Measurements from ENCODE around the gene TXNDC5. TPM values are rescaled to one million over a fixed set of nuclear protein-coding genes. Genes with fewer than 3 reads are reported as not detected.
A peak's percentile ranks its signal among the peaks of the same experiment; 100 is the strongest.

The TXNDC5 gene
- total RNA-seq, 2 donors from 2014 or later: 18.0 to 42.5 TPM

- Histone ChIP-seq H3K9me3 (ENCODE audit: control insufficient read depth, low read length) (no peaks in the 10 kb centered on the region), H3K9ac (ENCODE audit: extremely low read depth, low read length, poor library complexity, severe bottlenecking) (no peak overlapping the region), H3K27ac (ENCODE audit: low read depth, low read length) (no peak overlapping the region), H3K36me3 (ENCODE audit: control insufficient read depth, insufficient read depth, low read length) (no peaks in the 10 kb centered on the region), H3K4me1 (ENCODE audit: control insufficient read depth, insufficient read depth, low read length) (no peaks in the 10 kb centered on the region), H3K4me3 (ENCODE audit: low read length) (no peak overlapping the region), H3K27me3 (ENCODE audit: control insufficient read depth, insufficient read depth, low read length, poor library complexity, severe bottlenecking) (peaks cover 93% of the 10 kb centered on the region)
- no peak overlapping the region for H3K27ac Mint-ChIP-seq
- TF ChIP-seq, protein P1, sequence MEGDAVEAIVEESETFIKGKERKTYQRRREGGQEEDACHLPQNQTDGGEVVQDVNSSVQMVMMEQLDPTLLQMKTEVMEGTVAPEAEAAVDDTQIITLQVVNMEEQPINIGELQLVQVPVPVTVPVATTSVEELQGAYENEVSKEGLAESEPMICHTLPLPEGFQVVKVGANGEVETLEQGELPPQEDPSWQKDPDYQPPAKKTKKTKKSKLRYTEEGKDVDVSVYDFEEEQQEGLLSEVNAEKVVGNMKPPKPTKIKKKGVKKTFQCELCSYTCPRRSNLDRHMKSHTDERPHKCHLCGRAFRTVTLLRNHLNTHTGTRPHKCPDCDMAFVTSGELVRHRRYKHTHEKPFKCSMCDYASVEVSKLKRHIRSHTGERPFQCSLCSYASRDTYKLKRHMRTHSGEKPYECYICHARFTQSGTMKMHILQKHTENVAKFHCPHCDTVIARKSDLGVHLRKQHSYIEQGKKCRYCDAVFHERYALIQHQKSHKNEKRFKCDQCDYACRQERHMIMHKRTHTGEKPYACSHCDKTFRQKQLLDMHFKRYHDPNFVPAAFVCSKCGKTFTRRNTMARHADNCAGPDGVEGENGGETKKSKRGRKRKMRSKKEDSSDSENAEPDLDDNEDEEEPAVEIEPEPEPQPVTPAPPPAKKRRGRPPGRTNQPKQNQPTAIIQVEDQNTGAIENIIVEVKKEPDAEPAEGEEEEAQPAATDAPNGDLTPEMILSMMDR (conservative IDR thresholded peaks at IDR 0.05): no peak
- H3K9me3 Mint-ChIP-seq: no peaks in the 10 kb centered on the region
- no peaks in the 10 kb centered on the region for H3K36me3 Mint-ChIP-seq (ENCODE audit: low read depth)
- peak; percentile 26 for DNase-seq
- no peak overlapping the region for H3K4me3 Mint-ChIP-seq
- no peaks in the 10 kb centered on the region for H3K4me1 Mint-ChIP-seq
- WGBS, 2 experiments (ENCODE audit: insufficient coverage in 1 of 2, insufficient read length in 1 of 2): 93 to 94% methylated on average over 11 of the region's 11 CpGs
- peaks cover 14% of the 10 kb centered on the region for H3K27me3 Mint-ChIP-seq (ENCODE audit: insufficient read depth)
Observed at GRCh38 chr6:7914991-7915789, 4.6 kb upstream of the TXNDC5 start.

DNA sequence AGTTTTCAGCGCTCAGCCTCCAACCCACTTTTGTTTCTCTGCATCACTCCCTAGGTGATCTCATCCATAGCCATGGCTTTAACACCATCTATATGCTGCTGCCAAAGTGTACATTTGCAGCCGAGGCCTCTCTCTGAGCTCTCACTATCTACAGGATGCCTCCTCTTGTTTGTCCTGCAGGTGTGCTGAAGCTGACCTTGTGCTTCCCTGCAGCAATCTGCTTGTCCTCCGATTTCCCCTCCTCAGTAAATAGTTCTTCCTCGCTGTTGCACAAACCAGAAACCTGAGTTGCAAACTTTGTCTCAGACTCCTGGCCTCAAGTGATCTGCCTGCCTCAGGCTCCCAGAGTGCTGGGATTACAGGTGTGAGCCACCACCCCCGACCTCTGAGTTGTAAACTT is 3.7 kb upstream of the TXNDC5 start:
- Histone ChIP-seq H3K9me3 (ENCODE audit: control insufficient read depth, low read length) (no peaks in the 10 kb centered on the region), H3K4me1 (ENCODE audit: control insufficient read depth, insufficient read depth, low read length) (no peaks in the 10 kb centered on the region), H3K36me3 (ENCODE audit: control insufficient read depth, insufficient read depth, low read length) (no peaks in the 10 kb centered on the region), H3K27ac (ENCODE audit: low read depth, low read length) (no peak overlapping the region), H3K9ac (ENCODE audit: extremely low read depth, low read length, poor library complexity, severe bottlenecking) (no peak overlapping the region), H3K27me3 (ENCODE audit: control insufficient read depth, insufficient read depth, low read length, poor library complexity, severe bottlenecking) (peaks cover 92% of the 10 kb centered on the region), H3K4me3 (ENCODE audit: low read length) (no peak overlapping the region)
- H3K9me3 Mint-ChIP-seq: no peaks in the 10 kb centered on the region
- H3K4me3 Mint-ChIP-seq: no peak overlapping the region
- peaks cover 3% of the 10 kb centered on the region for H3K4me1 Mint-ChIP-seq
- H3K27me3 Mint-ChIP-seq (ENCODE audit: insufficient read depth): peaks cover 18% of the 10 kb centered on the region
- TF ChIP-seq, protein P1 (conservative IDR thresholded peaks at IDR 0.05): no peak
- H3K36me3 Mint-ChIP-seq (ENCODE audit: low read depth): no peaks in the 10 kb centered on the region
- no peak overlapping the region for H3K27ac Mint-ChIP-seq
- 90 to 91% methylated on average over 4 to 5 of the region's 5 CpGs for WGBS, 2 experiments (ENCODE audit: insufficient coverage in 1 of 2, insufficient read length in 1 of 2)
- peak; percentile 25 for DNase-seq

- 84 to 90% methylated on average over 6 to 8 of the region's 8 CpGs for WGBS, 2 experiments (ENCODE audit: insufficient coverage in 1 of 2, insufficient read length in 1 of 2)
- Histone ChIP-seq H3K27me3 (ENCODE audit: control insufficient read depth, insufficient read depth, low read length, poor library complexity, severe bottlenecking) (peaks cover 92% of the 10 kb centered on the region), H3K4me1 (ENCODE audit: control insufficient read depth, insufficient read depth, low read length) (no peaks in the 10 kb centered on the region), H3K36me3 (ENCODE audit: control insufficient read depth, insufficient read depth, low read length) (no peaks in the 10 kb centered on the region), H3K27ac (ENCODE audit: low read depth, low read length) (no peak overlapping the region), H3K4me3 (ENCODE audit: low read length) (no peak overlapping the region), H3K9ac (ENCODE audit: extremely low read depth, low read length, poor library complexity, severe bottlenecking) (no peak overlapping the region), H3K9me3 (ENCODE audit: control insufficient read depth, low read length) (no peaks in the 10 kb centered on the region)
- no peaks in the 10 kb centered on the region for H3K9me3 Mint-ChIP-seq
- no peak overlapping the region for H3K4me3 Mint-ChIP-seq
- TF ChIP-seq, protein P1 (conservative IDR thresholded peaks at IDR 0.05): no peak
- no peaks in the 10 kb centered on the region for H3K36me3 Mint-ChIP-seq (ENCODE audit: low read depth)
- DNase-seq: peak; percentile 25
- H3K27ac Mint-ChIP-seq: no peak overlapping the region
- peaks cover 24% of the 10 kb centered on the region for H3K27me3 Mint-ChIP-seq (ENCODE audit: insufficient read depth)
- peaks cover 4% of the 10 kb centered on the region for H3K4me1 Mint-ChIP-seq
Observed at GRCh38 chr6:7912736-7913517, 2.3 kb upstream of the TXNDC5 start.
